Jurkat, Clone E6-1 (cell line): ENCODE data around the gene STIM2.

Source experiments
- DNase-seq: peaks from one replicate; pipeline ENCODE4 v3.0.0-alpha.2; 2011; ENCODE audit warnings: low read depth, low spot score
- H3K4me3 ChIP-seq: 2 replicates; pipeline ENCODE4 v1.5.1; 2011; ENCODE audit warnings: mild to moderate bottlenecking, low read length, control low read depth, moderate library complexity

STIM2 gene

GRCh38 chr4:27048429-27049238 lies 188.0 kb downstream of the STIM2 start:
- no peak overlapping the region for H3K4me3 ChIP-seq
- DNase-seq = peak; percentile 12

GRCh38 chr4:27049239-27049829 lies 188.7 kb downstream of the STIM2 start:
- no peak for DNase-seq
- no peak overlapping the region for H3K4me3 ChIP-seq

GRCh38 chr4:27050731-27051130 lies 190.1 kb downstream of the STIM2 start:
- no peak overlapping the region for H3K4me3 ChIP-seq
- DNase-seq = no peak

- DNase-seq = no peak
- H3K4me3 ChIP-seq = no peak overlapping the region
These were observed 194.7 kb downstream of the STIM2 start for GRCh38 chr4:27055221-27055760.

GRCh38 chr4:27056281-27056680 lies 195.6 kb downstream of the STIM2 start:
- DNase-seq = no peak
- H3K4me3 ChIP-seq = no peak overlapping the region

GRCh38 chr4:27057053-27057452 lies 196.4 kb downstream of the STIM2 start:
- no peak overlapping the region for H3K4me3 ChIP-seq
- DNase-seq = no peak

GRCh38 chr4:27057662-27058061 lies 197.0 kb downstream of the STIM2 start:
- H3K4me3 ChIP-seq = no peak overlapping the region
- no peak for DNase-seq

GRCh38 chr4:27058819-27059406 lies 198.3 kb downstream of the STIM2 start:
- no peak overlapping the region for H3K4me3 ChIP-seq
- no peak for DNase-seq

- DNase-seq = no peak
- no peak overlapping the region for H3K4me3 ChIP-seq
These were observed 198.8 kb downstream of the STIM2 start for GRCh38 chr4:27059446-27059845.

GRCh38 chr4:27062256-27062655 lies 201.6 kb downstream of the STIM2 start:
- no peak overlapping the region for H3K4me3 ChIP-seq
- no peak for DNase-seq

GRCh38 chr4:27066591-27066990 lies 205.9 kb downstream of the STIM2 start:
- DNase-seq = no peak
- H3K4me3 ChIP-seq = no peak overlapping the region

- H3K4me3 ChIP-seq = no peak overlapping the region
- DNase-seq = no peak
These were observed 207.7 kb downstream of the STIM2 start for GRCh38 chr4:27068151-27068867.
